H1 (cell line): ENCODE data around the gene ZRANB1. TPM values are rescaled to one million over a fixed set of nuclear protein-coding genes. Genes with fewer than 3 reads are reported as not detected.

Experiments used
- CTCF ChIA-PET: fragments of 300-600 bp; sonication (Branson Sonifier 250); formaldehyde crosslinking; loops from one replicate; lab custom pipeline; 2021; ENCODE audit not compliant: partially characterized antibody; lab: Charles Lee
- POLR2A ChIA-PET: fragments of 300-600 bp; sonication (Branson Sonifier 250); formaldehyde crosslinking; loops from one replicate; lab custom pipeline; 2021; ENCODE audit warnings: inconsistent platforms; ENCODE audit not compliant: partially characterized antibody; lab: Charles Lee
- DNase-seq, 2 experiments: peaks; one replicate each; pipeline versions ENCODE4 v3.0.0 to v3.0.0-alpha.2; 2010 to 2022; ENCODE audit warnings: low spot score in 2 of 2, low read depth in 1 of 2, mixed read lengths in 1 of 2
- FAIRE-seq: peaks from 2 replicates; lab custom pipeline; 2011; peaks lifted over from hg19 to GRCh38; lab: Jason Lieb, UNC
- H2AFZ ChIP-seq: 2 replicates; pipeline ENCODE4 v1.8.1; 2012; ENCODE audit warnings: low read length, inconsistent platforms
- H2AK5ac ChIP-seq: 2 replicates; pipeline ENCODE4 v1.6.1; 2013; ENCODE audit warnings: low read depth, low read length
- H2BK120ac ChIP-seq: replicated peaks from 2 replicates; pipeline ENCODE3; 2013; ENCODE audit warnings: low read depth, low read length, inconsistent platforms
- H2BK12ac ChIP-seq: 2 replicates; pipeline ENCODE4 v1.6.1; 2013; ENCODE audit warnings: low read depth, low read length
- H2BK15ac ChIP-seq: 2 replicates; pipeline ENCODE4 v1.6.1; 2013; ENCODE audit warnings: low read length
- H2BK20ac ChIP-seq: 2 replicates; pipeline ENCODE4 v1.6.1; 2013; ENCODE audit warnings: low read length
- H2BK5ac ChIP-seq: 2 replicates; pipeline ENCODE4 v1.6.1; 2013; ENCODE audit warnings: low read depth, low read length
- H3K14ac ChIP-seq: 2 replicates; pipeline ENCODE4 v1.6.1; 2013; ENCODE audit warnings: inconsistent platforms; ENCODE audit not compliant: insufficient read length
- H3K18ac ChIP-seq: 2 replicates; pipeline ENCODE4 v1.6.1; 2013; ENCODE audit warnings: low read length; ENCODE audit errors: extremely low read depth
- H3K23ac ChIP-seq: 2 replicates; pipeline ENCODE4 v1.6.1; 2013; ENCODE audit warnings: inconsistent platforms; ENCODE audit not compliant: insufficient read length
- H3K23me2 ChIP-seq: 2 replicates; pipeline ENCODE4 v1.6.1; 2013; ENCODE audit warnings: low read depth, low read length
- H3K27ac ChIP-seq: 2 replicates; pipeline ENCODE4 v1.6.1; 2011; ENCODE audit warnings: low read depth, low read length, inconsistent platforms
- H3K27me3 ChIP-seq, 4 experiments: replicated peaks in 1 of 4; 1 replicate in 1 of 4; 2 replicates in 3 of 4; pipeline versions ENCODE4 v1.6.1 to v1.8.1; 2011 to 2013; ENCODE audit warnings: low read length in 3 of 4, mild to moderate bottlenecking in 3 of 4, inconsistent platforms in 2 of 4, mixed read lengths in 2 of 4, moderate library complexity in 1 of 4; ENCODE audit not compliant: control insufficient read depth in 3 of 4, insufficient read depth in 3 of 4; ENCODE audit errors: extremely low read depth in 1 of 4
- H3K36me3 ChIP-seq, 4 experiments: 2 replicates each; pipeline versions ENCODE4 v1.6.1 to v1.8.1; 2011 to 2013; ENCODE audit warnings: mild to moderate bottlenecking in 4 of 4, low read length in 3 of 4, moderate library complexity in 2 of 4, control low read depth in 1 of 4, inconsistent platforms in 1 of 4; ENCODE audit not compliant: insufficient read depth in 4 of 4, control insufficient read depth in 2 of 4
- H3K4ac ChIP-seq: replicated peaks from 2 replicates; pipeline ENCODE3; 2013; ENCODE audit warnings: low read length, low read depth, mixed read lengths, inconsistent platforms; ENCODE audit not compliant: insufficient read length
- H3K4me1 ChIP-seq, 4 experiments: replicated peaks in 1 of 4; 1 replicate in 1 of 4; 2 replicates in 3 of 4; pipeline versions ENCODE4 v1.6.1 to v1.8.1; 2011 to 2013; ENCODE audit warnings: low read length in 3 of 4, inconsistent platforms in 2 of 4, mixed read lengths in 1 of 4; ENCODE audit not compliant: insufficient read depth in 4 of 4, control insufficient read depth in 3 of 4
- H3K4me2 ChIP-seq, 2 experiments: 2 replicates each; pipeline versions ENCODE4 v1.6.1 to v1.8.1; 2011 to 2013; ENCODE audit warnings: low read depth in 2 of 2, low read length in 2 of 2, control low read depth in 1 of 2, inconsistent platforms in 1 of 2, mild to moderate bottlenecking in 1 of 2; ENCODE audit not compliant: insufficient read depth in 1 of 2
- H3K4me3 ChIP-seq, 4 experiments: fragments of 200-600, 300-600 bp in 1 of 4; sonication (generic), shearing (Covaris generic), sonication (Bioruptor Twin) in 1 of 4; 2 replicates each; pipeline versions ENCODE4 v1.5.1 to v1.8.1; 2011 to 2016; ENCODE audit warnings: low read length in 4 of 4, low read depth in 3 of 4, control low read depth in 2 of 4, inconsistent platforms in 2 of 4, mild to moderate bottlenecking in 2 of 4, mixed read lengths in 1 of 4, moderate library complexity in 1 of 4; ENCODE audit not compliant: insufficient read depth in 2 of 4; ENCODE audit errors: extremely low read depth in 1 of 4
- H3K56ac ChIP-seq: replicated peaks from 2 replicates; pipeline ENCODE3; 2013; ENCODE audit warnings: low read depth, mild to moderate bottlenecking, mixed read lengths, low read length, inconsistent platforms; ENCODE audit not compliant: insufficient read length
- H3K79me1 ChIP-seq: 2 replicates; pipeline ENCODE4 v1.6.1; 2013; ENCODE audit warnings: low read depth, low read length, control low read depth
- H3K79me2 ChIP-seq, 2 experiments: 2 replicates each; pipeline versions ENCODE4 v1.6.1 to v1.8.1; 2012 to 2013; ENCODE audit warnings: low read length in 2 of 2, mild to moderate bottlenecking in 2 of 2, inconsistent platforms in 1 of 2; ENCODE audit not compliant: insufficient read depth in 2 of 2, control insufficient read depth in 1 of 2
- H3K9ac ChIP-seq, 4 experiments: replicated peaks in 1 of 4; 1 replicate in 1 of 4; 2 replicates in 3 of 4; pipeline versions ENCODE4 v1.6.1 to v1.8.1; 2011 to 2013; ENCODE audit warnings: low read depth in 3 of 4, low read length in 3 of 4, control low read depth in 2 of 4, mild to moderate bottlenecking in 2 of 4, moderate library complexity in 2 of 4, inconsistent platforms in 1 of 4; ENCODE audit errors: extremely low read depth in 1 of 4
- H3K9me3 ChIP-seq, 2 experiments: 2 replicates each; pipeline versions ENCODE4 v1.6.1 to v1.8.1; 2012 to 2013; ENCODE audit warnings: mild to moderate bottlenecking in 2 of 2, moderate library complexity in 2 of 2, control low read depth in 1 of 2, inconsistent platforms in 1 of 2, low read depth in 1 of 2, low read length in 1 of 2, mixed read lengths in 1 of 2; ENCODE audit not compliant: insufficient read depth in 2 of 2
- H4K20me1 ChIP-seq, 2 experiments: replicated peaks in 1 of 2; 2 replicates each; pipeline versions ENCODE3 to v1.8.1; 2011 to 2013; ENCODE audit warnings: inconsistent platforms in 2 of 2, low read length in 2 of 2, mild to moderate bottlenecking in 1 of 2; ENCODE audit not compliant: insufficient read depth in 2 of 2, control insufficient read depth in 1 of 2
- H4K5ac ChIP-seq: 2 replicates; pipeline ENCODE4 v1.6.1; 2013; ENCODE audit warnings: low read length, low read depth, mixed read lengths, inconsistent platforms; ENCODE audit not compliant: insufficient read length
- H4K8ac ChIP-seq: 2 replicates; pipeline ENCODE4 v1.8.0; 2013; ENCODE audit warnings: mild to moderate bottlenecking, moderate library complexity, low read length, inconsistent platforms; ENCODE audit not compliant: insufficient read depth; ENCODE audit errors: extremely low read depth
- H4K91ac ChIP-seq: replicated peaks from 2 replicates; pipeline ENCODE3; 2013; ENCODE audit warnings: low read length, mixed read lengths, inconsistent platforms; ENCODE audit not compliant: insufficient read length
- BACH1 ChIP-seq: IDR thresholded peaks from 2 replicates; pipeline ENCODE4 v1.6.1; 2012; ENCODE audit warnings: low read length, improper control_type of control experiment
- BRCA1 ChIP-seq: IDR thresholded peaks from 2 replicates; pipeline ENCODE4 v1.6.1; 2012; ENCODE audit warnings: low read depth, low read length, improper control_type of control experiment
- EZH2 ChIP-seq: fragments of 200-600 bp; sonication (generic); IDR thresholded peaks from 2 replicates; pipeline ENCODE4 v1.7.1; 2012; ENCODE audit warnings: low read depth, mild to moderate bottlenecking, moderate library complexity, low read length, inconsistent platforms; ENCODE audit not compliant: severe bottlenecking
- GTF2F1 ChIP-seq: IDR thresholded peaks from 2 replicates; pipeline ENCODE4 v1.6.1; 2012; ENCODE audit warnings: low read depth, low read length, improper control_type of control experiment, borderline replicate concordance
- KDM4A ChIP-seq: IDR thresholded peaks from one replicate; pipeline ENCODE4 v1.7.1; 2012; ENCODE audit warnings: low read depth, mild to moderate bottlenecking, moderate library complexity, low read length, inconsistent platforms; ENCODE audit not compliant: severe bottlenecking
- RAD21 ChIP-seq, 2 experiments: IDR thresholded peaks in 1 of 2; conservative IDR thresholded peaks in 1 of 2; 2 replicates each; pipeline ENCODE4 v1.6.1; 2011; ENCODE audit warnings: low read depth in 2 of 2, low read length in 2 of 2, improper control_type of control experiment in 1 of 2, inconsistent platforms in 1 of 2, mild to moderate bottlenecking in 1 of 2, moderate library complexity in 1 of 2
- RBBP5 ChIP-seq: IDR thresholded peaks from 2 replicates; pipeline ENCODE4 v1.7.1; 2012; ENCODE audit warnings: low read depth, mild to moderate bottlenecking, inconsistent platforms, low read length, moderate library complexity, borderline replicate concordance
- SP1 ChIP-seq: IDR thresholded peaks from 2 replicates; pipeline ENCODE4 v1.6.1; 2011; ENCODE audit warnings: low read depth, low read length
- SUZ12 ChIP-seq: fragments of 200-600 bp; sonication (generic); IDR thresholded peaks from 2 replicates; pipeline ENCODE4 v1.6.1; 2012; ENCODE audit warnings: mild to moderate bottlenecking, inconsistent platforms, low read length, moderate library complexity, mixed read lengths
- TCF12 ChIP-seq: IDR thresholded peaks from 2 replicates; pipeline ENCODE4 v1.6.1; 2011; ENCODE audit warnings: low read depth, mild to moderate bottlenecking, low read length
- WGBS, 2 experiments: shearing (Covaris generic) in 1 of 2; methylation state at CpG; one replicate each; pipeline versions ENCODE4 v1.1.6 to v1.1.7; 2013 to 2015; ENCODE audit warnings: low lambda C conversion rate in 2 of 2, mixed read lengths in 2 of 2, inconsistent platforms in 1 of 2, low coverage in 1 of 2, missing lambda C conversion rate in 1 of 2; ENCODE audit not compliant: insufficient replicate concordance in 2 of 2, insufficient coverage in 1 of 2, insufficient read length in 1 of 2; ENCODE audit errors: extremely low coverage in 1 of 2, missing lambda C conversion rate in 1 of 2; 5-methylcytosine and 5-hydroxymethylcytosine counted together
- polyA plus RNA-seq, 7 experiments: library from polyadenylated mRNA; depleted of rRNA in 3 of 7; stranded (reverse) in 5 of 7; unstranded in 2 of 7; fragments of >200 nt in 5 of 7; fragments of 200-250 nt in 2 of 7; gene quantifications; 1 replicate in 5 of 7; 2 replicates in 1 of 7; 4 replicates in 1 of 7; pipeline versions ENCODE4 v1.2.1 to v1.2.3, GENCODE V29; 2011 to 2013; ENCODE audit warnings: missing spikeins in 2 of 7, mixed read lengths in 2 of 7
- total RNA-seq: library from RNA; stranded (reverse); fragmentation: NEBNext Ultra II Directional; extraction: Animal tissue kit (Norgen Biotek cat#: 25700); gene quantifications from 2 replicates; pipeline ENCODE4 v1.2.1, GENCODE V29; 2021
- TF ChIP-seq, protein P1 (sequence below): IDR thresholded peaks from 2 replicates; pipeline ENCODE4 v1.6.1; 2012; ENCODE audit warnings: inconsistent platforms

The ZRANB1 gene
- total and polyA plus RNA-seq, 2 of the 8 experiments (the other 6 are each of a cell fraction or from before 2014, with no cell fraction given), result 6.1 to 19.9 TPM

- Histone ChIP-seq H4K91ac (no peak overlapping the region), H4K20me1 (peaks cover 6 to 20% of the 10 kb centered on the region in 2 experiments), H3K9ac (no peak overlapping the region), H4K5ac (no peak overlapping the region), H2BK15ac (no peak overlapping the region), H2BK12ac (no peak overlapping the region), H3K18ac (no peak overlapping the region), H3K4ac (no peak overlapping the region), H2AK5ac (no peak overlapping the region), H2BK5ac (no peak overlapping the region), H3K23ac (no peak overlapping the region), H3K79me2 (peaks cover 6 to 91% of the 10 kb centered on the region in 2 experiments; a peak in 3 of 4 replicates), H3K79me1 (peaks cover 5% of the 10 kb centered on the region), H3K4me3 (no peak overlapping the region), H3K14ac (no peak overlapping the region), H3K9me3 (no peaks in the 10 kb centered on the region), H3K27ac (no peak overlapping the region), H2AFZ (no peak overlapping the region), H3K27me3 (no peaks in the 10 kb centered on the region), H2BK120ac (no peak overlapping the region), H2BK20ac (no peak overlapping the region), H3K56ac (no peak overlapping the region), H3K4me1 (no peaks in the 10 kb centered on the region), H3K36me3 (no peaks in the 10 kb centered on the region), H3K4me2 (no peak overlapping the region), H3K23me2 (no peaks in the 10 kb centered on the region), H4K8ac (no peak overlapping the region)
- ChIA-PET CTCF (interaction anchor here (1.0 to 1.4 kb wide), 2 partner anchors 13 to 37 kb away, joined by 3 read pairs; no protein-coding TSS in a partner anchor), POLR2A (interaction anchor here (0.6 kb wide), 1 partner anchor 169 kb away, joined by 3 read pairs; no protein-coding TSS in a partner anchor)
- DNase-seq, result no peak
- no peak for FAIRE-seq
- no peak for TF ChIP-seq BRCA1
- TF ChIP-seq TCF12, result no peak
- TF ChIP-seq, protein P1, sequence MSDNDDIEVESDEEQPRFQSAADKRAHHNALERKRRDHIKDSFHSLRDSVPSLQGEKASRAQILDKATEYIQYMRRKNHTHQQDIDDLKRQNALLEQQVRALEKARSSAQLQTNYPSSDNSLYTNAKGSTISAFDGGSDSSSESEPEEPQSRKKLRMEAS, result no peak
- no peak for TF ChIP-seq RBBP5
- no peak for TF ChIP-seq BACH1
- no peak for TF ChIP-seq SUZ12
- TF ChIP-seq GTF2F1, result no peak
- no peak for TF ChIP-seq EZH2
- no peak for TF ChIP-seq RAD21 (IDR thresholded peaks at IDR 0.05 in 1 of 2, conservative IDR thresholded peaks at IDR 0.05 in 1 of 2; ENCODE audit: low read depth in 2 of 2, low read length in 2 of 2)
- TF ChIP-seq SP1, result no peak
- no peak for TF ChIP-seq KDM4A
- 89% methylated on average over 10 of the region's 10 CpGs; no CpG with 5 or more reads in 1 of the 2 experiments for WGBS, 2 experiments
These were observed 13.9 kb downstream of the ZRANB1 start for GRCh38 chr10:124955868-124956267.
